WTC11 (cell line): ENCODE data around the gene IL37. TPM values are rescaled to one million over a fixed set of nuclear protein-coding genes. Genes with fewer than 3 reads are reported as not detected.

ENCODE experiments used
- ATAC-seq: fragments of 200-7000 bp; cut with Tn5 transposase; 2 replicates; pipeline ENCODE4 v1.10.0; 2021; ENCODE audit warnings: mild to moderate bottlenecking, moderate library complexity
- CTCF ChIA-PET: fragments of 300-600 bp; sonication (Branson Sonifier 250); formaldehyde crosslinking; loops from one replicate; lab custom pipeline; 2021; ENCODE audit warnings: antibody characterized with exemption; lab: Charles Lee
- POLR2A ChIA-PET: fragments of 350-600 bp; sonication (Branson Sonifier 250); formaldehyde crosslinking; loops from one replicate; lab custom pipeline; 2021; ENCODE audit warnings: antibody characterized with exemption; lab: Charles Lee
- DNase-seq: peaks from one replicate; pipeline ENCODE4 v3.0.0; 2021; ENCODE audit warnings: low spot score
- H3K27ac Mint-ChIP-seq: 2 replicates; pipeline ENCODE4 v1.8.0; 2021; ENCODE audit warnings: mixed read lengths
- H3K27me3 Mint-ChIP-seq: 2 replicates; pipeline ENCODE4 v1.8.0; 2021; ENCODE audit warnings: low read depth, mild to moderate bottlenecking, moderate library complexity, mixed read lengths
- H3K36me3 Mint-ChIP-seq: 2 replicates; pipeline ENCODE4 v1.8.0; 2021; ENCODE audit warnings: mixed read lengths
- H3K4me1 Mint-ChIP-seq: 2 replicates; pipeline ENCODE4 v1.8.0; 2022; ENCODE audit warnings: mixed read lengths
- H3K4me3 Mint-ChIP-seq: 2 replicates; pipeline ENCODE4 v1.8.0; 2021; ENCODE audit warnings: mild to moderate bottlenecking, moderate library complexity, mixed read lengths
- H3K9me3 Mint-ChIP-seq: 2 replicates; pipeline ENCODE4 v1.8.0; 2021; ENCODE audit warnings: mixed read lengths
- CBFB ChIP-seq: sonication (generic); formaldehyde crosslinking; IDR thresholded peaks from 2 replicates; pipeline ENCODE4 v1.8.1; 2022; ENCODE audit warnings: mild to moderate bottlenecking, low read depth, missing genetic modification reagents
- HMGA2 ChIP-seq: fragments of 250-450 bp; sonication (Bioruptor Pico); IDR thresholded peaks from 2 replicates; pipeline ENCODE4 v1.4.0; 2021; ENCODE audit warnings: mild to moderate bottlenecking, moderate library complexity
- JAZF1 ChIP-seq: fragments of 250-450 bp; sonication (Bioruptor Pico); IDR thresholded peaks from 2 replicates; pipeline ENCODE4 v1.9.0; 2021; ENCODE audit warnings: moderate library complexity, mild to moderate bottlenecking, inconsistent platforms
- NFATC4 ChIP-seq: fragments of 250-450 bp; sonication (Bioruptor Pico); IDR thresholded peaks from 2 replicates; pipeline ENCODE4 v1.9.0; 2021; ENCODE audit warnings: mild to moderate bottlenecking
- NR3C1 ChIP-seq: sonication (generic); formaldehyde crosslinking; conservative IDR thresholded peaks from 2 replicates; pipeline ENCODE4 v1.8.1; 2023; ENCODE audit warnings: low read depth, mild to moderate bottlenecking, missing genetic modification reagents
- SOX15 ChIP-seq: fragments of 250-450 bp; sonication (Bioruptor Pico); IDR thresholded peaks from 2 replicates; pipeline ENCODE4 v1.9.0; 2021; ENCODE audit warnings: mild to moderate bottlenecking
- SP1 ChIP-seq: sonication (generic); formaldehyde crosslinking; conservative IDR thresholded peaks from 2 replicates; pipeline ENCODE4 v1.8.1; 2022; ENCODE audit warnings: missing genetic modification reagents
- TP53 ChIP-seq: sonication (generic); formaldehyde crosslinking; IDR thresholded peaks from 2 replicates; pipeline ENCODE4 v1.8.1; 2023; ENCODE audit warnings: mild to moderate bottlenecking, missing genetic modification reagents
- ZNF232 ChIP-seq: sonication (generic); formaldehyde crosslinking; IDR thresholded peaks from 2 replicates; pipeline ENCODE4 v1.8.0; 2022; ENCODE audit warnings: mild to moderate bottlenecking, missing genetic modification reagents
- ZNF263 ChIP-seq: sonication (generic); formaldehyde crosslinking; IDR thresholded peaks from 2 replicates; pipeline ENCODE4 v1.8.1; 2022; ENCODE audit warnings: low read depth, mild to moderate bottlenecking, moderate library complexity, missing genetic modification reagents
- ZNF396 ChIP-seq: fragments of 250-450 bp; sonication (Bioruptor Pico); IDR thresholded peaks from 2 replicates; pipeline ENCODE4 v1.8.0; 2021; ENCODE audit warnings: mild to moderate bottlenecking, moderate library complexity, borderline replicate concordance
- total RNA-seq: library from RNA; stranded (reverse); gene quantifications from 3 replicates; pipeline ENCODE4 v1.2.3, GENCODE V29; 2021
- TF ChIP-seq, protein P1 (sequence below): sonication (generic); formaldehyde crosslinking; conservative IDR thresholded peaks from 2 replicates; pipeline ENCODE4 v1.8.1; 2023; ENCODE audit warnings: mild to moderate bottlenecking, low read depth, missing genetic modification reagents, moderate library complexity
- TF ChIP-seq, protein P2 (sequence below): sonication (generic); formaldehyde crosslinking; IDR thresholded peaks from 2 replicates; pipeline ENCODE4 v1.8.0; 2023; ENCODE audit warnings: missing genetic modification reagents, mild to moderate bottlenecking, borderline replicate concordance
- TF ChIP-seq, protein P3 (sequence below): sonication (generic); formaldehyde crosslinking; IDR thresholded peaks from 2 replicates; pipeline ENCODE4 v1.8.1; 2023; ENCODE audit warnings: mild to moderate bottlenecking, missing genetic modification reagents, borderline replicate concordance
- TF ChIP-seq, protein P4 (sequence below): sonication (generic); formaldehyde crosslinking; IDR thresholded peaks from 2 replicates; pipeline ENCODE4 v1.8.0; 2022; ENCODE audit warnings: mild to moderate bottlenecking, missing genetic modification reagents
- TF ChIP-seq, protein P5 (sequence below): sonication (generic); formaldehyde crosslinking; IDR thresholded peaks from 2 replicates; pipeline ENCODE4 v1.8.1; 2023; ENCODE audit warnings: mild to moderate bottlenecking, moderate library complexity, missing genetic modification reagents
- TF ChIP-seq, protein P6 (sequence below): fragments of 250-450 bp; sonication (Bioruptor Pico); IDR thresholded peaks from 2 replicates; pipeline ENCODE4 v1.9.0; 2021; ENCODE audit warnings: mild to moderate bottlenecking

Gene IL37
- total RNA-seq, 1 experiment from 2014 or later, result 0.48 TPM

DNA sequence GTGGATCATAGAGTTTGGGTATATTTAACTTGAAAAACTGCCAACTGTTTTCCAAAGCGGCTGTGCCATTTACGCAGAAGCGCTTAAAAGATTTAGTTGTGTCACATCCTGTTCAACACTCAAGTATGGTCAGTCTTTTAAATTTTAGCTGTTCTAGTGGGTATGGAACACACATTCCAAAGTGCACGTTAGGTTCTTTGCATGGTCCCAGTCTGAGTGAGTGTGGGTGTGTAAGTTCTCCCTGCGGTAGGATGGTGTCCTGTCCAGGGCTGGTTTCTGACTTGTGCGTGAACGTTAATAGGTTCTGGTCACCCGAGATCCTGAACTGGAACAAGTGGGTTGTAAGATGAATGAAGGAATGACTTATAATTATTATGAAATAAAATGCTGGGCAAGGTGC is 38.5 kb downstream of the IL37 start:
- CTCF ChIA-PET, result no interaction called here
- Mint-ChIP-seq H3K9me3 (peaks cover 11% of the 10 kb centered on the region), H3K4me1 (no peaks in the 10 kb centered on the region)
- no peak for TF ChIP-seq TP53 (CRISPR knock-in tag)
- TF ChIP-seq NFATC4 (CRISPR knock-in tag), result no peak
- TF ChIP-seq NR3C1, result no peak
- TF ChIP-seq, all 79 proteins: peak for 0
- no peak overlapping the region for H3K4me3 Mint-ChIP-seq
- peaks cover 47% of the 10 kb centered on the region for H3K27me3 Mint-ChIP-seq
- H3K36me3 Mint-ChIP-seq, result no peaks in the 10 kb centered on the region
- no peak for DNase-seq
- no peak for ATAC-seq
- no peak overlapping the region for H3K27ac Mint-ChIP-seq
- POLR2A ChIA-PET, result no interaction called here

DNA sequence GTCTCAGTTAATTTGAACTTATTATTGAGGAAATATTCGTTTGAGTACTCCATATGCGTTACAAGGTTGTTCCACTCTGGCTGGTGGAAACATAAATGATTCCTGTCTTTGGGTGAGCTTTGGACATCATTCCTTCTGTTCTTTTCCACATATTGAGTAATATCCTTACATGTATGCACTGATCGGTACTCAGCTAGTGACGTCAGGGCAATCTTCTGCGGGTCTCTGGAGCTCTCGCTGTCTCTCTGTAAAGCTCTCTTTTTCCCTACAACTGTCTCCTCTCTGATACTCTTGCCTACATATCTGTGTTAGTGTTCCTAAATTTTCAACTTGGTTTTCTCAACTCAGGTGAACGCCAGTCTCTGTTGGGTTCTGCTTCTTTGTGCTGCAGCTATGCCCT is 43.4 kb downstream of the IL37 start:
- DNase-seq, result no peak
- Mint-ChIP-seq H3K27me3 (peaks cover 30% of the 10 kb centered on the region), H3K27ac (no peak overlapping the region), H3K4me1 (no peaks in the 10 kb centered on the region), H3K4me3 (no peak overlapping the region), H3K9me3 (peaks cover 7% of the 10 kb centered on the region), H3K36me3 (no peaks in the 10 kb centered on the region)
- ChIA-PET POLR2A (no interaction called here), CTCF (interaction anchor here (0.5 to 10.4 kb wide), 3 partner anchors 13 to 201 kb away, joined by 3 to 141 read pairs (median 4); no protein-coding TSS in a partner anchor)
- ATAC-seq, result no peak
- TF ChIP-seq, protein P1, sequence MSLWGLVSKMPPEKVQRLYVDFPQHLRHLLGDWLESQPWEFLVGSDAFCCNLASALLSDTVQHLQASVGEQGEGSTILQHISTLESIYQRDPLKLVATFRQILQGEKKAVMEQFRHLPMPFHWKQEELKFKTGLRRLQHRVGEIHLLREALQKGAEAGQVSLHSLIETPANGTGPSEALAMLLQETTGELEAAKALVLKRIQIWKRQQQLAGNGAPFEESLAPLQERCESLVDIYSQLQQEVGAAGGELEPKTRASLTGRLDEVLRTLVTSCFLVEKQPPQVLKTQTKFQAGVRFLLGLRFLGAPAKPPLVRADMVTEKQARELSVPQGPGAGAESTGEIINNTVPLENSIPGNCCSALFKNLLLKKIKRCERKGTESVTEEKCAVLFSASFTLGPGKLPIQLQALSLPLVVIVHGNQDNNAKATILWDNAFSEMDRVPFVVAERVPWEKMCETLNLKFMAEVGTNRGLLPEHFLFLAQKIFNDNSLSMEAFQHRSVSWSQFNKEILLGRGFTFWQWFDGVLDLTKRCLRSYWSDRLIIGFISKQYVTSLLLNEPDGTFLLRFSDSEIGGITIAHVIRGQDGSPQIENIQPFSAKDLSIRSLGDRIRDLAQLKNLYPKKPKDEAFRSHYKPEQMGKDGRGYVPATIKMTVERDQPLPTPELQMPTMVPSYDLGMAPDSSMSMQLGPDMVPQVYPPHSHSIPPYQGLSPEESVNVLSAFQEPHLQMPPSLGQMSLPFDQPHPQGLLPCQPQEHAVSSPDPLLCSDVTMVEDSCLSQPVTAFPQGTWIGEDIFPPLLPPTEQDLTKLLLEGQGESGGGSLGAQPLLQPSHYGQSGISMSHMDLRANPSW (CRISPR knock-in tag), result no peak
- TF ChIP-seq SP1 (CRISPR knock-in tag) (no peak), JAZF1 (CRISPR knock-in tag) (no peak), HMGA2 (CRISPR knock-in tag) (no peak), SOX15 (CRISPR knock-in tag) (no peak), ZNF396 (CRISPR knock-in tag) (no peak), ZNF232 (CRISPR knock-in tag) (no peak), ZNF263 (CRISPR knock-in tag) (no peak), CBFB (CRISPR knock-in tag) (no peak)
- TF ChIP-seq, protein P2, sequence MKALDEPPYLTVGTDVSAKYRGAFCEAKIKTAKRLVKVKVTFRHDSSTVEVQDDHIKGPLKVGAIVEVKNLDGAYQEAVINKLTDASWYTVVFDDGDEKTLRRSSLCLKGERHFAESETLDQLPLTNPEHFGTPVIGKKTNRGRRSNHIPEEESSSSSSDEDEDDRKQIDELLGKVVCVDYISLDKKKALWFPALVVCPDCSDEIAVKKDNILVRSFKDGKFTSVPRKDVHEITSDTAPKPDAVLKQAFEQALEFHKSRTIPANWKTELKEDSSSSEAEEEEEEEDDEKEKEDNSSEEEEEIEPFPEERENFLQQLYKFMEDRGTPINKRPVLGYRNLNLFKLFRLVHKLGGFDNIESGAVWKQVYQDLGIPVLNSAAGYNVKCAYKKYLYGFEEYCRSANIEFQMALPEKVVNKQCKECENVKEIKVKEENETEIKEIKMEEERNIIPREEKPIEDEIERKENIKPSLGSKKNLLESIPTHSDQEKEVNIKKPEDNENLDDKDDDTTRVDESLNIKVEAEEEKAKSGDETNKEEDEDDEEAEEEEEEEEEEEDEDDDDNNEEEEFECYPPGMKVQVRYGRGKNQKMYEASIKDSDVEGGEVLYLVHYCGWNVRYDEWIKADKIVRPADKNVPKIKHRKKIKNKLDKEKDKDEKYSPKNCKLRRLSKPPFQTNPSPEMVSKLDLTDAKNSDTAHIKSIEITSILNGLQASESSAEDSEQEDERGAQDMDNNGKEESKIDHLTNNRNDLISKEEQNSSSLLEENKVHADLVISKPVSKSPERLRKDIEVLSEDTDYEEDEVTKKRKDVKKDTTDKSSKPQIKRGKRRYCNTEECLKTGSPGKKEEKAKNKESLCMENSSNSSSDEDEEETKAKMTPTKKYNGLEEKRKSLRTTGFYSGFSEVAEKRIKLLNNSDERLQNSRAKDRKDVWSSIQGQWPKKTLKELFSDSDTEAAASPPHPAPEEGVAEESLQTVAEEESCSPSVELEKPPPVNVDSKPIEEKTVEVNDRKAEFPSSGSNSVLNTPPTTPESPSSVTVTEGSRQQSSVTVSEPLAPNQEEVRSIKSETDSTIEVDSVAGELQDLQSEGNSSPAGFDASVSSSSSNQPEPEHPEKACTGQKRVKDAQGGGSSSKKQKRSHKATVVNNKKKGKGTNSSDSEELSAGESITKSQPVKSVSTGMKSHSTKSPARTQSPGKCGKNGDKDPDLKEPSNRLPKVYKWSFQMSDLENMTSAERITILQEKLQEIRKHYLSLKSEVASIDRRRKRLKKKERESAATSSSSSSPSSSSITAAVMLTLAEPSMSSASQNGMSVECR (CRISPR knock-in tag), result no peak
- TF ChIP-seq, protein P3, sequence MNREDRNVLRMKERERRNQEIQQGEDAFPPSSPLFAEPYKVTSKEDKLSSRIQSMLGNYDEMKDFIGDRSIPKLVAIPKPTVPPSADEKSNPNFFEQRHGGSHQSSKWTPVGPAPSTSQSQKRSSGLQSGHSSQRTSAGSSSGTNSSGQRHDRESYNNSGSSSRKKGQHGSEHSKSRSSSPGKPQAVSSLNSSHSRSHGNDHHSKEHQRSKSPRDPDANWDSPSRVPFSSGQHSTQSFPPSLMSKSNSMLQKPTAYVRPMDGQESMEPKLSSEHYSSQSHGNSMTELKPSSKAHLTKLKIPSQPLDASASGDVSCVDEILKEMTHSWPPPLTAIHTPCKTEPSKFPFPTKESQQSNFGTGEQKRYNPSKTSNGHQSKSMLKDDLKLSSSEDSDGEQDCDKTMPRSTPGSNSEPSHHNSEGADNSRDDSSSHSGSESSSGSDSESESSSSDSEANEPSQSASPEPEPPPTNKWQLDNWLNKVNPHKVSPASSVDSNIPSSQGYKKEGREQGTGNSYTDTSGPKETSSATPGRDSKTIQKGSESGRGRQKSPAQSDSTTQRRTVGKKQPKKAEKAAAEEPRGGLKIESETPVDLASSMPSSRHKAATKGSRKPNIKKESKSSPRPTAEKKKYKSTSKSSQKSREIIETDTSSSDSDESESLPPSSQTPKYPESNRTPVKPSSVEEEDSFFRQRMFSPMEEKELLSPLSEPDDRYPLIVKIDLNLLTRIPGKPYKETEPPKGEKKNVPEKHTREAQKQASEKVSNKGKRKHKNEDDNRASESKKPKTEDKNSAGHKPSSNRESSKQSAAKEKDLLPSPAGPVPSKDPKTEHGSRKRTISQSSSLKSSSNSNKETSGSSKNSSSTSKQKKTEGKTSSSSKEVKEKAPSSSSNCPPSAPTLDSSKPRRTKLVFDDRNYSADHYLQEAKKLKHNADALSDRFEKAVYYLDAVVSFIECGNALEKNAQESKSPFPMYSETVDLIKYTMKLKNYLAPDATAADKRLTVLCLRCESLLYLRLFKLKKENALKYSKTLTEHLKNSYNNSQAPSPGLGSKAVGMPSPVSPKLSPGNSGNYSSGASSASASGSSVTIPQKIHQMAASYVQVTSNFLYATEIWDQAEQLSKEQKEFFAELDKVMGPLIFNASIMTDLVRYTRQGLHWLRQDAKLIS, result no peak
- TF ChIP-seq, protein P4, sequence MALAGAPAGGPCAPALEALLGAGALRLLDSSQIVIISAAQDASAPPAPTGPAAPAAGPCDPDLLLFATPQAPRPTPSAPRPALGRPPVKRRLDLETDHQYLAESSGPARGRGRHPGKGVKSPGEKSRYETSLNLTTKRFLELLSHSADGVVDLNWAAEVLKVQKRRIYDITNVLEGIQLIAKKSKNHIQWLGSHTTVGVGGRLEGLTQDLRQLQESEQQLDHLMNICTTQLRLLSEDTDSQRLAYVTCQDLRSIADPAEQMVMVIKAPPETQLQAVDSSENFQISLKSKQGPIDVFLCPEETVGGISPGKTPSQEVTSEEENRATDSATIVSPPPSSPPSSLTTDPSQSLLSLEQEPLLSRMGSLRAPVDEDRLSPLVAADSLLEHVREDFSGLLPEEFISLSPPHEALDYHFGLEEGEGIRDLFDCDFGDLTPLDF, result no peak
- TF ChIP-seq, protein P5, sequence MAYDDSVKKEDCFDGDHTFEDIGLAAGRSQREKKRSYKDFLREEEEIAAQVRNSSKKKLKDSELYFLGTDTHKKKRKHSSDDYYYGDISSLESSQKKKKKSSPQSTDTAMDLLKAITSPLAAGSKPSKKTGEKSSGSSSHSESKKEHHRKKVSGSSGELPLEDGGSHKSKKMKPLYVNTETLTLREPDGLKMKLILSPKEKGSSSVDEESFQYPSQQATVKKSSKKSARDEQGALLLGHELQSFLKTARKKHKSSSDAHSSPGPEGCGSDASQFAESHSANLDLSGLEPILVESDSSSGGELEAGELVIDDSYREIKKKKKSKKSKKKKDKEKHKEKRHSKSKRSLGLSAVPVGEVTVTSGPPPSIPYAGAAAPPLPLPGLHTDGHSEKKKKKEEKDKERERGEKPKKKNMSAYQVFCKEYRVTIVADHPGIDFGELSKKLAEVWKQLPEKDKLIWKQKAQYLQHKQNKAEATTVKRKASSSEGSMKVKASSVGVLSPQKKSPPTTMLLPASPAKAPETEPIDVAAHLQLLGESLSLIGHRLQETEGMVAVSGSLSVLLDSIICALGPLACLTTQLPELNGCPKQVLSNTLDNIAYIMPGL, result no peak
- TF ChIP-seq, protein P6, sequence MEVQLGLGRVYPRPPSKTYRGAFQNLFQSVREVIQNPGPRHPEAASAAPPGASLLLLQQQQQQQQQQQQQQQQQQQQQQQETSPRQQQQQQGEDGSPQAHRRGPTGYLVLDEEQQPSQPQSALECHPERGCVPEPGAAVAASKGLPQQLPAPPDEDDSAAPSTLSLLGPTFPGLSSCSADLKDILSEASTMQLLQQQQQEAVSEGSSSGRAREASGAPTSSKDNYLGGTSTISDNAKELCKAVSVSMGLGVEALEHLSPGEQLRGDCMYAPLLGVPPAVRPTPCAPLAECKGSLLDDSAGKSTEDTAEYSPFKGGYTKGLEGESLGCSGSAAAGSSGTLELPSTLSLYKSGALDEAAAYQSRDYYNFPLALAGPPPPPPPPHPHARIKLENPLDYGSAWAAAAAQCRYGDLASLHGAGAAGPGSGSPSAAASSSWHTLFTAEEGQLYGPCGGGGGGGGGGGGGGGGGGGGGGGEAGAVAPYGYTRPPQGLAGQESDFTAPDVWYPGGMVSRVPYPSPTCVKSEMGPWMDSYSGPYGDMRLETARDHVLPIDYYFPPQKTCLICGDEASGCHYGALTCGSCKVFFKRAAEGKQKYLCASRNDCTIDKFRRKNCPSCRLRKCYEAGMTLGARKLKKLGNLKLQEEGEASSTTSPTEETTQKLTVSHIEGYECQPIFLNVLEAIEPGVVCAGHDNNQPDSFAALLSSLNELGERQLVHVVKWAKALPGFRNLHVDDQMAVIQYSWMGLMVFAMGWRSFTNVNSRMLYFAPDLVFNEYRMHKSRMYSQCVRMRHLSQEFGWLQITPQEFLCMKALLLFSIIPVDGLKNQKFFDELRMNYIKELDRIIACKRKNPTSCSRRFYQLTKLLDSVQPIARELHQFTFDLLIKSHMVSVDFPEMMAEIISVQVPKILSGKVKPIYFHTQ (CRISPR knock-in tag), result no peak
